Stimulated activated naive CD8-positive, alpha-beta T cell treated with anti-CD3 and anti-CD28 coated beads, Interleukin-15, Interleukin-2, amounts not matched to agents 100 U/mL and 50 U/mL, for 24 hours (primary cell): Measurements from ENCODE around the gene DENND2A.
"Not testable (repeated sequence)": the region's sequence is repeated elsewhere in the genome, so short reads cannot be mapped to it uniquely, and the experiment has no call there.

Experiments used
- ATAC-seq: fragments of 150-1000 bp; cut with Tn5 transposase; one replicate; pipeline ENCODE4 v1.10.0; 2021
- DNase-seq: peaks from one replicate; pipeline ENCODE4 v3.0.0; 2021

Gene DENND2A

GRCh38 chr7:140646931-140647647 is 6.5 kb upstream of the DENND2A start:
- peak; percentile 37 for DNase-seq
- peak; percentile 88 for ATAC-seq

GRCh38 chr7:140645166-140645900 is 4.7 kb upstream of the DENND2A start:
- ATAC-seq (no peak), DNase-seq (peak; percentile 32)

- DNase-seq, ATAC-seq: not testable (repeated sequence)
Observed at GRCh38 chr7:140644761-140645160, 4.1 kb upstream of the DENND2A start.

- no peak for ATAC-seq
- DNase-seq, result no peak
Observed at GRCh38 chr7:140643416-140643815, 2.8 kb upstream of the DENND2A start.

- ATAC-seq, result no peak
Observed at GRCh38 chr7:140641524-140642195, 1.0 kb upstream of the DENND2A start.

GRCh38 chr7:140640060-140640637 is 464 bp downstream of the DENND2A start:
- ATAC-seq (peak; percentile 20), DNase-seq (peak; percentile 19)

More at GRCh38 chr7:140641524-140642195, 1.0 kb upstream of the DENND2A start:
- DNase-seq, result no peak

GRCh38 chr7:140639366-140640053 is 1.1 kb downstream of the DENND2A start:
- DNase-seq (no peak), ATAC-seq (no peak)

GRCh38 chr7:140638173-140638791 is 2.3 kb downstream of the DENND2A start:
- no peak for DNase-seq

GRCh38 chr7:140637400-140637799 is 3.2 kb downstream of the DENND2A start:
- no peak for ATAC-seq

More at GRCh38 chr7:140638173-140638791, 2.3 kb downstream of the DENND2A start:
- ATAC-seq, result no peak

GRCh38 chr7:140635816-140636215 is 4.8 kb downstream of the DENND2A start:
- DNase-seq (no peak), ATAC-seq (no peak)

More at GRCh38 chr7:140637400-140637799, 3.2 kb downstream of the DENND2A start:
- no peak for DNase-seq

- DNase-seq (no peak), ATAC-seq (no peak)
Observed at GRCh38 chr7:140635345-140635744, 5.3 kb downstream of the DENND2A start.

- ATAC-seq, result no peak
- no peak for DNase-seq
Observed at GRCh38 chr7:140631602-140632001, 9.0 kb downstream of the DENND2A start.

- ATAC-seq, result no peak
- DNase-seq, result no peak
Observed at GRCh38 chr7:140631021-140631420, 9.6 kb downstream of the DENND2A start.

- no peak for DNase-seq
Observed at GRCh38 chr7:140625908-140626868, 14.4 kb downstream of the DENND2A start.

GRCh38 chr7:140625192-140625558 is 15.4 kb downstream of the DENND2A start:
- not testable (repeated sequence) for DNase-seq, ATAC-seq

More at GRCh38 chr7:140625908-140626868, 14.4 kb downstream of the DENND2A start:
- no peak for ATAC-seq

GRCh38 chr7:140624392-140625191 is 16.0 kb downstream of the DENND2A start:
- DNase-seq (no peak), ATAC-seq (no peak)

- no peak for ATAC-seq
- DNase-seq, result no peak
Observed at GRCh38 chr7:140623980-140624379, 16.6 kb downstream of the DENND2A start.

GRCh38 chr7:140621401-140622021 is 19.1 kb downstream of the DENND2A start:
- no peak for DNase-seq
- ATAC-seq, result no peak
